Loucy (cell line): ENCODE results near the gene PSMA1.
"Not testable (repeated sequence)": the region's sequence is repeated elsewhere in the genome, so short reads cannot be mapped to it uniquely, and the experiment has no call there.

Source experiments
- EZH2phosphoT487 ChIP-seq: fragments of 200-600 bp; IDR thresholded peaks from 2 replicates; pipeline ENCODE4 v1.6.1; 2018; ENCODE audit warnings: antibody characterized with exemption, mild to moderate bottlenecking, moderate library complexity, borderline replicate concordance
- TF ChIP-seq, protein P1 (sequence below): fragments of 200-600 bp; sonication (generic); conservative IDR thresholded peaks from 2 replicates; pipeline ENCODE4 v1.5.1; 2014; ENCODE audit warnings: mild to moderate bottlenecking, antibody characterized with exemption, low read length

DNA sequence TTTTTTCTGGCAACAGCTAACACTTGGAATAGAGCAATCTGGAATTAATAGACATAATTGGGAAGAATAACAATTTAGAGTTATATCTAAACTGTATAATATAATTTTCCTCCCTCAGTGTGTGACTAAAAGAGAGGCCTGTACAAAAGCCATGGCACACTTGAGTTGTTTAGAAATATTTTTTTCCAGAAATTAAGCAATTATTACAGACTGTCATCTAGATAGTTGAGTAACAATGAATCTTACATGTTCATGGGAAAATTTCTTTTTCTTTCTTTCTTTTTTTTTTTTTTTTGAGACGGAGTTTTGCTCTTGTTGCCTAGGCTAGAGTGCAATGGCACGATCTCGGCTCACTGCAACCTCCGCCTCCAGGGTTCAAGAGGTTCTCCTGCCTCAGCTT, 15.0 kb upstream of the PSMA1 start:
- TF ChIP-seq, protein P1, sequence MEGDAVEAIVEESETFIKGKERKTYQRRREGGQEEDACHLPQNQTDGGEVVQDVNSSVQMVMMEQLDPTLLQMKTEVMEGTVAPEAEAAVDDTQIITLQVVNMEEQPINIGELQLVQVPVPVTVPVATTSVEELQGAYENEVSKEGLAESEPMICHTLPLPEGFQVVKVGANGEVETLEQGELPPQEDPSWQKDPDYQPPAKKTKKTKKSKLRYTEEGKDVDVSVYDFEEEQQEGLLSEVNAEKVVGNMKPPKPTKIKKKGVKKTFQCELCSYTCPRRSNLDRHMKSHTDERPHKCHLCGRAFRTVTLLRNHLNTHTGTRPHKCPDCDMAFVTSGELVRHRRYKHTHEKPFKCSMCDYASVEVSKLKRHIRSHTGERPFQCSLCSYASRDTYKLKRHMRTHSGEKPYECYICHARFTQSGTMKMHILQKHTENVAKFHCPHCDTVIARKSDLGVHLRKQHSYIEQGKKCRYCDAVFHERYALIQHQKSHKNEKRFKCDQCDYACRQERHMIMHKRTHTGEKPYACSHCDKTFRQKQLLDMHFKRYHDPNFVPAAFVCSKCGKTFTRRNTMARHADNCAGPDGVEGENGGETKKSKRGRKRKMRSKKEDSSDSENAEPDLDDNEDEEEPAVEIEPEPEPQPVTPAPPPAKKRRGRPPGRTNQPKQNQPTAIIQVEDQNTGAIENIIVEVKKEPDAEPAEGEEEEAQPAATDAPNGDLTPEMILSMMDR: not testable (repeated sequence)
- TF ChIP-seq EZH2phosphoT487: not testable (repeated sequence)
